HG03139 (cell line): Measurements from ENCODE around the gene OR52J3.
"Not testable (repeated sequence)": the region's sequence is repeated elsewhere in the genome, so short reads cannot be mapped to it uniquely, and the experiment has no call there.

Experiments used
- ATAC-seq: cut with Tn5 transposase; IDR thresholded peaks from one replicate; pipeline ENCODE4 v1.9.1; 2021; ENCODE audit not compliant: unreplicated experiment

The OR52J3 gene

GRCh38 chr11:5046226-5046625 lies at the start of gene OR52J3:
Gene OR52J3, plus strand, starts transcription at chr11:5046526. Its CDS starts 0 bp downstream, at chr11:5046526.
- ATAC-seq: no peak

DNA sequence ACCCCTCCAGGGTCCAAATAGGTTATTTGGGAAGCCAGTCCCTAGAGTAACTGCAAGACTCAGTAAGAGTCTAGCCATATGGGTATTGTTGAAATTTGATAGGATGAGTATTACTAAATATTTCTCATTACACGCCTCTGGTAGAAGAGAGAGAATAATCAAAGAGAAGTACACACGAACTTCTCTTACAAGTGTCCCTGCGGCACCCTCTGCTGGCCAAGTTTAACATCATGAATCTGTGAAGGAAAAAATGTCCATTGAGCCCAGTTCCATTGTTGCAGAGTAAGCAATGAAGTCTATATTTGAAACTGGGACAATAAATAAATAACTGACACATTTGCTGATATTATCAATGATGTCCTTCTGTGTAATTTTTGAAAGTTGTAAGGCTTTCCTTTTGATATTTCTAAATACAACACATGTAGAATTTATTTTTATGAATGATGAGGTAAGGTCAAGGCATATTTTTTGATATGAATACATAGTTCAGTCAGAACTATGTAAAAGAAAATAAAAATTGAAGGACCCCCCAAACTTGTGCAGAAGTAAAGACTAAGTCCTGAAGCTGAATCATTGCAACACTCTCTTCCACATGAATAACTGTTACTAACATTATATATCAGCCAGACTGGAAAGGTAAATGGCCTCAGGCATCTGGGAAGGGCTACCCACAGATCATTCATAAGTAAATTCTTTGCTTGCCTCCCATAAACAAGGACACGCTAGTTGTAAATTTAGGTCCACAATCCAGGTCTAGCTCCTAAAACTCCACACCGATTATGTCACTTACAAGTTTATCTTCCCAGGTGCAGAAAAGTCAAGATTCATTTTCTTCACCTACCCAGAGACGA lies 41.7 kb upstream of the OR52J3 start:
- ATAC-seq: no peak

DNA sequence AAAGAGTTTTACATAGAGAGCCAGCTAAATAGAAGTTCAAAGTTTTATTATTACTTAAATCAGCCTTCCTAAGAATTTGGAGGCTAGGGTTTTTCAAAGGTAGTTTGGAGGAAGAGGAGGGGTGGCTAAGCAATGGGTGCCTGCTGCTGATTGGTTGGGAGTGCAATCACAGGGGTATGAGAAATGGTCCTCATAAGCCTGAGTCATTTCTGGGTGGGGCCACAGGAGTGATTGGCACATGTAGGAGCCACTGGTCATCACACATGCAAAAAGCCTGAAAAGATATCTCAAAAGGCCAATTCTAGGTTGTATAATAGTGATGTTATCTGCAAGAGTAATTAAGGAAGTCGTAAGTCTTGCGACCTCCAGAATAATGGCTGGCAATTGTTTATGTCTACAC lies 38.8 kb upstream of the OR52J3 start:
- ATAC-seq: no peak

- no peak for ATAC-seq
Observed at GRCh38 chr11:5011254-5011653, 35.1 kb upstream of the OR52J3 start.

DNA sequence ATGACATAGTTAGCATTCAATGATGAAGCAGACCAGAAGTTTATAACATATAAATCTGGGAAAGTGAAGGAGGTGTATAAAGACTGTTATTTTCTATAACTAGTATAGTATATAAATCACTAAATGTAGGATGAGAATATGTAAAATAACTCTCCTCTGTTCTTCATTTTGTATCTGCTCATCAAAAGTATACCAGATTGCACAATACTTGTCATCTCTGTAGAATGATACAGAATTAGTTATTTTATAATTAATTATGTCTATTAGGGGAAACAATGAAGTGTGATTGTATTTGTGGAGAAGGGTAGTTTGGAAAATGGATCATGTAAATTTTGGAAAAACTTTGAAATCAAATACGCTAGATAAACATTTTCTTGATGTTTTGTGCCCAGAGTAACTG lies 33.3 kb upstream of the OR52J3 start:
- no peak for ATAC-seq

GRCh38 chr11:5021996-5022395 lies 24.3 kb upstream of the OR52J3 start:
- ATAC-seq: no peak

- no peak for ATAC-seq
Observed at GRCh38 chr11:5036669-5037068, 9.7 kb upstream of the OR52J3 start.

DNA sequence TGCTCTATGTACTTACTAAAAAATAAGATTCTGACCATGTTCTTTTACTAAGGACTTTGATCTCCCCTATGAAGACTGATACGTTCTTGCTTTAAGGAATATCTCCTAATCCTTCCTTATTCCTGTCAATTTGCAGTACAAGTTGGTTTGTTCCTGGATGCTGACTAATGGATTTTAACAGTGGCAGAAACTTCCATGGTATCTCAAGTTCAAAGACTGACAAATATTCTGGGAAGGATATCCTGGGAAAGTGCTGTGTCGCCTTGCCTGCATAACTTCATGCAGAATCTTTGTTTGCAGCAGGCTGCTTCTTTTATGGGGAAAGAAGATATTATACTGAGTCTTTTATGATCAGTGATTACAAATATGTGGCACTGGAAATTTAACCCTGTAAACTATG lies 8.4 kb upstream of the OR52J3 start:
- ATAC-seq: no peak

- no peak for ATAC-seq
Observed at GRCh38 chr11:5038341-5038740, 8.0 kb upstream of the OR52J3 start.

GRCh38 chr11:5040876-5041275 lies 5.5 kb upstream of the OR52J3 start:
- no peak for ATAC-seq

DNA sequence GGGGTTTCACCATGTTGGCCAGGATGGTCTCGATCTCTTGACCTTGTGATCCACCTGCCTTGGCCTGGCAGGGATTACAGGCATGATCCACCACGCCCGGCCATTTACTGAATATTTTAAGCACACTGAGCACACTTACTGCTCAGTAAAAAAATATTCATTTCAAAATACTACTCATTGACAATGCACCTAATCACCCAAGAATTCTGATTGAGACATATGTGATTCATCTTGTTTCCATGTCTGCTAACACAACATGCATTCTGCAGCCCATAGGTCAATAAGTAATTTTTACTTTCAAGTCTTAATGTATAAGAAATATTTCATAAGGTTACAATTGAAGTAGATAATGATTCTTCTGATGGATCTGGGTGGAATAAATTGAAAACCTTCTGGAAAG lies 4.2 kb upstream of the OR52J3 start:
- ATAC-seq: no peak

DNA sequence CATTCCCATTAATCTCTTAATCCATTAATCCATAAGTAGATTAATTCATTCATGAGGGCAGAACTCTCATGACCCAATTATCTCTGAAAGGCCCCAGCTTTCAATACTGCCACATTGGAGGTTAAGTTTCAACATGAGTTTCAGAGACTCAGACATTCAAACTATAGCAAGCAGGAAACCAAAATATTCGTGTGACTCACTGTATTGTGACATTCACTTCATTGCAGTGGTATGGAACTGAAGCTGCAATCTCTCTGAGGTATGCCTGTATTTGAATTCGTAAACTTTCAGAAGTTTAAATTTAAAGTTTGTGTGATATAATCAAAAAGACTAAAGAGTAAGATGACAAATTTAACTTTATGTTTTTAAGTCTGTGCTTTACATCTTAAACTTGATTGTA lies 2.9 kb upstream of the OR52J3 start:
- ATAC-seq: no peak

DNA sequence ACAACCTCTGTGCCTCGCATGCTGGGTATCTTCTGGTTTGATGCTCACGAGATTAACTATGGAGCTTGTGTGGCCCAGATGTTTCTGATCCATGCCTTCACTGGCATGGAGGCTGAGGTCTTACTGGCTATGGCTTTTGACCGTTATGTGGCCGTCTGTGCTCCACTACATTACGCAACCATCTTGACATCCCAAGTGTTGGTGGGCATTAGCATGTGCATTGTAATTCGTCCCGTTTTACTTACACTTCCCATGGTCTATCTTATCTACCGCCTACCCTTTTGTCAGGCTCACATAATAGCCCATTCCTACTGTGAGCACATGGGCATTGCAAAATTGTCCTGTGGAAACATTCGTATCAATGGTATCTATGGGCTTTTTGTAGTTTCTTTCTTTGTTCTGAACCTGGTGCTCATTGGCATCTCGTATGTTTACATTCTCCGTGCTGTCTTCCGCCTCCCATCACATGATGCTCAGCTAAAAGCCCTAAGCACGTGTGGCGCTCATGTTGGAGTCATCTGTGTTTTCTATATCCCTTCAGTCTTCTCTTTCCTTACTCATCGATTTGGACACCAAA lies 516 bp downstream of the OR52J3 start:
- no peak for ATAC-seq

DNA sequence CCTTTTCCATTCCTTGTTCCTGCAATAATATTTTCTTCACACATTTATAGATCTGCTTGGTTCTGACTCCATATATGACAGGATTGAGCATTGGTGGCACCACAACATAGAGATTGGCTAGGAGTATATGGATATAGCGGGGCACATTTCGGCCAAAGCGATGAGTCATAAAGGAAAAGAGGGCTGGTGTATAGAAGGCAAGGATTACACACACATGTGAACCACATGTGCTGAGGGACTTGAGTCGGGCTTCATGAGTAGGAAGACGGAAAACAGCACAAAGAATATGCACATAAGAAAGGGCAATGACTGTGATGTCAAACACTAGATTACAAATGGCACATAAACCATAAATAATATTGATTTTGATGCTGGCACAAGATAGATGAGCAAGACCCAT lies 12.4 kb downstream of the OR52J3 start:
- ATAC-seq: not testable (repeated sequence)

GRCh38 chr11:5059391-5059790 lies 13.1 kb downstream of the OR52J3 start, which contains the start of gene OR52E2:
Gene OR52E2, minus strand, starts transcription at chr11:5059627. Its CDS starts 0 bp downstream, at chr11:5059627.
- ATAC-seq: no peak

- ATAC-seq: no peak
Observed at GRCh38 chr11:5065027-5065426, 18.7 kb downstream of the OR52J3 start.

- no peak for ATAC-seq
Observed at GRCh38 chr11:5069272-5069671, 22.9 kb downstream of the OR52J3 start, which contains the start of gene OR52E1. Gene OR52E1, plus strand, starts transcription at chr11:5069572.

GRCh38 chr11:5071799-5072198 lies 25.5 kb downstream of the OR52J3 start:
- no peak for ATAC-seq

GRCh38 chr11:5081405-5081804 lies 35.1 kb downstream of the OR52J3 start:
- ATAC-seq: no peak

DNA sequence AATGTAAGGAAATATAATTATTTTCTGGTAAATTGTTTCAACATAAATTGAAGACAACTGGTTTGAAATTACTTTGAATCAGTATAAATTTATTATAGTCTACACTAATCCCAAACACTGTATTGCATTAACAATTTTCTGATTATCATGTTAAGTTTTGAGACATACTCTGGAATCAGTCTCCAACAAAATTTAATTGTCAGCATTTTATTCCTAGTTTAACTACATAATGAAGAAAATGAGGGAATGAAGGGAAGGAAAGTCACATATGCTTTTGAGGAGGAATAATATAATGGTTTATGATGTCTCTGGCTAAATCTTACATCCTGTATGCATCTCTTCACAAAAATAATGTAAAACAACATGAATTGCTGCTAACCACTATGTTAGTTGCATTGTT lies 37.3 kb downstream of the OR52J3 start:
- no peak for ATAC-seq

DNA sequence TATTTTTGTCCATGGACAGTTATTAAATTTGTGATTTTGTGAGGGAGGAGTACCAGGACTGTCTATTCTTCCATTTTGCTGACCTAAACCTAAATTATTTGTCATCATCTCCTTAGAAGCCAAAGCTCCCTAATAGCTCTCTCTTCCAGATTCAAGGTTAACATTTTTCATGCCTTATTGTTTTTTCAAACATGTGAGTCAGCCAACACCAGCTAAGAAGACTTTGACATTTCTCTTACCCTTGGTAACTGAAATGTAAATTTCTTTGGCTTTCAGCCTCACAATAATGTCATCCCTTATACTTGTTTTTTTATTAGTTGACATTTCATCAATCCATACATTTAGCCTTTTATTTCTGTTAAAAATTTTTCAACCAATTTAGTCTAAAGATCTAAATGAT lies 42.2 kb downstream of the OR52J3 start:
- no peak for ATAC-seq

DNA sequence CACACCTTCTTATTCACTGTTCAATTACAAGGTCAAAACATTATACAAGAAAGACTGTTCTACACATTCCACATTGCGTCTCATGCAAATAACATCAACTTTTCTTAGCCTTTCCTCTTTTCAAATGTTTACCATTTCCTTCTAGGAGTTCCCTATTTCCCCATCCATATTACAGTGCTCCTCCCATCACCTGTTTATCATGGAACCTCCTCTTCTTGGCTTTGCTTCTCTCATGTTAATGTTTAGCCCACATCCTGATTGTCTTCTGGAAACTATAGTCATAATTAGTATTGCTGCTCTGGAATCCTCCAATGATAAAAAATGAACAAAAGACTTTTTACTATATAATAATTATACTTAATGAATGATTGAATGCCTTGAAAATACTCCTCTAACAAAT lies 44.3 kb downstream of the OR52J3 start:
- no peak for ATAC-seq
